Measurements from ENCODE around the gene SHISAL1.

The SHISAL1 gene

DNA sequence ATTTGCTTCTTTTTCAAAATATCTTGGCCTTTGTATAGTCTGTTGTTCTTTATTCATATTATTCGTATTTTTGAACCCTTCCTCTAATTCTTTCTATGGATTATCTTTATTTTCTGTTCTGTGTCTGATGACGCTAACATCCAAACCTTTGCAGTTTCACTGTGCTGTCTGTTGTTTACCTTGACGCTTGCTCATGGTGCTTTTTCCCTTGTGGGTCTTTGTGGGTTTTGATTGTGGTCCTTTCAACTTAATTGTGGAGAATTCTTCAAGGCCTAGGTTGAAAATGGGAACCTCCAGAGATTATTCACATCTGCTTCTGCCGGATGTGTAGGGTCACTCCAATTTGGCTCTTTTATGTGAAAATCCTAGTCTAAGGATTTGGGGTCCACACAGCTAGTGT is 97.5 kb downstream of the SHISAL1 start:
- ATAC-seq: no peak
- TF ChIP-seq, protein P1, sequence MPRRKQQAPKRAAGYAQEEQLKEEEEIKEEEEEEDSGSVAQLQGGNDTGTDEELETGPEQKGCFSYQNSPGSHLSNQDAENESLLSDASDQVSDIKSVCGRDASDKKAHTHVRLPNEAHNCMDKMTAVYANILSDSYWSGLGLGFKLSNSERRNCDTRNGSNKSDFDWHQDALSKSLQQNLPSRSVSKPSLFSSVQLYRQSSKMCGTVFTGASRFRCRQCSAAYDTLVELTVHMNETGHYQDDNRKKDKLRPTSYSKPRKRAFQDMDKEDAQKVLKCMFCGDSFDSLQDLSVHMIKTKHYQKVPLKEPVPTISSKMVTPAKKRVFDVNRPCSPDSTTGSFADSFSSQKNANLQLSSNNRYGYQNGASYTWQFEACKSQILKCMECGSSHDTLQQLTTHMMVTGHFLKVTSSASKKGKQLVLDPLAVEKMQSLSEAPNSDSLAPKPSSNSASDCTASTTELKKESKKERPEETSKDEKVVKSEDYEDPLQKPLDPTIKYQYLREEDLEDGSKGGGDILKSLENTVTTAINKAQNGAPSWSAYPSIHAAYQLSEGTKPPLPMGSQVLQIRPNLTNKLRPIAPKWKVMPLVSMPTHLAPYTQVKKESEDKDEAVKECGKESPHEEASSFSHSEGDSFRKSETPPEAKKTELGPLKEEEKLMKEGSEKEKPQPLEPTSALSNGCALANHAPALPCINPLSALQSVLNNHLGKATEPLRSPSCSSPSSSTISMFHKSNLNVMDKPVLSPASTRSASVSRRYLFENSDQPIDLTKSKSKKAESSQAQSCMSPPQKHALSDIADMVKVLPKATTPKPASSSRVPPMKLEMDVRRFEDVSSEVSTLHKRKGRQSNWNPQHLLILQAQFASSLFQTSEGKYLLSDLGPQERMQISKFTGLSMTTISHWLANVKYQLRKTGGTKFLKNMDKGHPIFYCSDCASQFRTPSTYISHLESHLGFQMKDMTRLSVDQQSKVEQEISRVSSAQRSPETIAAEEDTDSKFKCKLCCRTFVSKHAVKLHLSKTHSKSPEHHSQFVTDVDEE (CRISPR knock-in tag; IDR thresholded peaks at IDR 0.05): no peak
- TF ChIP-seq RARB (CRISPR knock-in tag; IDR thresholded peaks at IDR 0.05) (no peak), TCF4 (CRISPR knock-in tag; IDR thresholded peaks at IDR 0.05; ENCODE audit: borderline replicate concordance) (no peak), SNAI2 (CRISPR knock-in tag; IDR thresholded peaks at IDR 0.05) (no peak), ARNTL (CRISPR knock-in tag; IDR thresholded peaks at IDR 0.05; ENCODE audit: borderline replicate concordance, low read depth) (no peak), ZNF565 (CRISPR knock-in tag; conservative IDR thresholded peaks at IDR 0.05; ENCODE audit: low read depth) (no peak), ZNF70 (CRISPR knock-in tag; IDR thresholded peaks at IDR 0.05) (no peak), ZFP30 (CRISPR knock-in tag; IDR thresholded peaks at IDR 0.05) (no peak), TOX (CRISPR knock-in tag; IDR thresholded peaks at IDR 0.05; ENCODE audit: borderline replicate concordance) (no peak), ESRRG (CRISPR knock-in tag; IDR thresholded peaks at IDR 0.05) (no peak), PPARA (CRISPR knock-in tag; IDR thresholded peaks at IDR 0.05; ENCODE audit: borderline replicate concordance) (no peak), ZFP3 (CRISPR knock-in tag; IDR thresholded peaks at IDR 0.05) (no peak), ZNF8 (CRISPR knock-in tag; IDR thresholded peaks at IDR 0.05) (no peak)
- TF ChIP-seq, protein P2, sequence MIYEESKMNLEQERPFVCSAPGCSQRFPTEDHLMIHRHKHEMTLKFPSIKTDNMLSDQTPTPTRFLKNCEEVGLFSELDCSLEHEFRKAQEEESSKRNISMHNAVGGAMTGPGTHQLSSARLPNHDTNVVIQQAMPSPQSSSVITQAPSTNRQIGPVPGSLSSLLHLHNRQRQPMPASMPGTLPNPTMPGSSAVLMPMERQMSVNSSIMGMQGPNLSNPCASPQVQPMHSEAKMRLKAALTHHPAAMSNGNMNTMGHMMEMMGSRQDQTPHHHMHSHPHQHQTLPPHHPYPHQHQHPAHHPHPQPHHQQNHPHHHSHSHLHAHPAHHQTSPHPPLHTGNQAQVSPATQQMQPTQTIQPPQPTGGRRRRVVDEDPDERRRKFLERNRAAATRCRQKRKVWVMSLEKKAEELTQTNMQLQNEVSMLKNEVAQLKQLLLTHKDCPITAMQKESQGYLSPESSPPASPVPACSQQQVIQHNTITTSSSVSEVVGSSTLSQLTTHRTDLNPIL (CRISPR knock-in tag; IDR thresholded peaks at IDR 0.05; ENCODE audit: low read depth): no peak
- TF ChIP-seq, protein P3, sequence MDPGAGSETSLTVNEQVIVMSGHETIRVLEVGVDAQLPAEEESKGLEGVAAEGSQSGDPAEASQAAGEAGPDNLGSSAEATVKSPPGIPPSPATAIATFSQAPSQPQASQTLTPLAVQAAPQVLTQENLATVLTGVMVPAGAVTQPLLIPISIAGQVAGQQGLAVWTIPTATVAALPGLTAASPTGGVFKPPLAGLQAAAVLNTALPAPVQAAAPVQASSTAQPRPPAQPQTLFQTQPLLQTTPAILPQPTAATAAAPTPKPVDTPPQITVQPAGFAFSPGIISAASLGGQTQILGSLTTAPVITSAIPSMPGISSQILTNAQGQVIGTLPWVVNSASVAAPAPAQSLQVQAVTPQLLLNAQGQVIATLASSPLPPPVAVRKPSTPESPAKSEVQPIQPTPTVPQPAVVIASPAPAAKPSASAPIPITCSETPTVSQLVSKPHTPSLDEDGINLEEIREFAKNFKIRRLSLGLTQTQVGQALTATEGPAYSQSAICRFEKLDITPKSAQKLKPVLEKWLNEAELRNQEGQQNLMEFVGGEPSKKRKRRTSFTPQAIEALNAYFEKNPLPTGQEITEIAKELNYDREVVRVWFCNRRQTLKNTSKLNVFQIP (CRISPR knock-in tag; IDR thresholded peaks at IDR 0.05; ENCODE audit: borderline replicate concordance, low read depth): no peak
- TF ChIP-seq, protein P4, sequence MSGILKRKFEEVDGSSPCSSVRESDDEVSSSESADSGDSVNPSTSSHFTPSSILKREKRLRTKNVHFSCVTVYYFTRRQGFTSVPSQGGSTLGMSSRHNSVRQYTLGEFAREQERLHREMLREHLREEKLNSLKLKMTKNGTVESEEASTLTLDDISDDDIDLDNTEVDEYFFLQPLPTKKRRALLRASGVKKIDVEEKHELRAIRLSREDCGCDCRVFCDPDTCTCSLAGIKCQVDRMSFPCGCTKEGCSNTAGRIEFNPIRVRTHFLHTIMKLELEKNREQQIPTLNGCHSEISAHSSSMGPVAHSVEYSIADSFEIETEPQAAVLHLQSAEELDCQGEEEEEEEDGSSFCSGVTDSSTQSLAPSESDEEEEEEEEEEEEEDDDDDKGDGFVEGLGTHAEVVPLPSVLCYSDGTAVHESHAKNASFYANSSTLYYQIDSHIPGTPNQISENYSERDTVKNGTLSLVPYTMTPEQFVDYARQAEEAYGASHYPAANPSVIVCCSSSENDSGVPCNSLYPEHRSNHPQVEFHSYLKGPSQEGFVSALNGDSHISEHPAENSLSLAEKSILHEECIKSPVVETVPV (CRISPR knock-in tag; IDR thresholded peaks at IDR 0.05): no peak
- TF ChIP-seq, protein P5, sequence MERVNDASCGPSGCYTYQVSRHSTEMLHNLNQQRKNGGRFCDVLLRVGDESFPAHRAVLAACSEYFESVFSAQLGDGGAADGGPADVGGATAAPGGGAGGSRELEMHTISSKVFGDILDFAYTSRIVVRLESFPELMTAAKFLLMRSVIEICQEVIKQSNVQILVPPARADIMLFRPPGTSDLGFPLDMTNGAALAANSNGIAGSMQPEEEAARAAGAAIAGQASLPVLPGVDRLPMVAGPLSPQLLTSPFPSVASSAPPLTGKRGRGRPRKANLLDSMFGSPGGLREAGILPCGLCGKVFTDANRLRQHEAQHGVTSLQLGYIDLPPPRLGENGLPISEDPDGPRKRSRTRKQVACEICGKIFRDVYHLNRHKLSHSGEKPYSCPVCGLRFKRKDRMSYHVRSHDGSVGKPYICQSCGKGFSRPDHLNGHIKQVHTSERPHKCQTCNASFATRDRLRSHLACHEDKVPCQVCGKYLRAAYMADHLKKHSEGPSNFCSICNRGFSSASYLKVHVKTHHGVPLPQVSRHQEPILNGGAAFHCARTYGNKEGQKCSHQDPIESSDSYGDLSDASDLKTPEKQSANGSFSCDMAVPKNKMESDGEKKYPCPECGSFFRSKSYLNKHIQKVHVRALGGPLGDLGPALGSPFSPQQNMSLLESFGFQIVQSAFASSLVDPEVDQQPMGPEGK (CRISPR knock-in tag; IDR thresholded peaks at IDR 0.05; ENCODE audit: borderline replicate concordance): no peak

DNA sequence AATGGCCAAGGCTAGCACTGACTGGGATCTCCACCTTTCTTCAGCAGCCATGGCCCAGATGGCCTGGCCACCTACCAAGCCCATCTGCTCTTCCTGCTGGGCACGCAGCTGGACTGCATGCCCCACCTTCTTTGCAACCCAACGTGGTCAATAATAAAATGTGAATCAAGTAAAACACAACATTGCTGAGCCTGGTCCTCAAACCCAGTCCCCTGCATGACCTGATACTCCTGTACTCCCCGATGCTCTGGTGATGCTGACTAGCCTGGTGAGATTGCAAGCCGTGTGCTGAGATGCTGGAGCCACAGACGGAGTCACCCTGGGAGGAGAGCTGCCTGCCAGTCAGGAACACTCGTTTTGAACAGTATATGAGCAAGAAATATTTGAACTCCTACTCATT is 98.0 kb downstream of the SHISAL1 start:
- no peak for ATAC-seq
- TF ChIP-seq ISL1 (CRISPR knock-in tag; IDR thresholded peaks at IDR 0.05) (no peak), ARNTL (CRISPR knock-in tag; IDR thresholded peaks at IDR 0.05; ENCODE audit: borderline replicate concordance, low read depth) (no peak), GLIS3 (CRISPR knock-in tag; IDR thresholded peaks at IDR 0.05) (no peak), ZFP3 (CRISPR knock-in tag; IDR thresholded peaks at IDR 0.05) (no peak), RARB (CRISPR knock-in tag; IDR thresholded peaks at IDR 0.05) (no peak), CSDC2 (CRISPR knock-in tag; IDR thresholded peaks at IDR 0.05) (no peak), ZC3H10 (CRISPR knock-in tag; IDR thresholded peaks at IDR 0.05) (no peak), ZNF70 (CRISPR knock-in tag; IDR thresholded peaks at IDR 0.05) (no peak), SNAI2 (CRISPR knock-in tag; IDR thresholded peaks at IDR 0.05) (no peak), ZFP30 (CRISPR knock-in tag; IDR thresholded peaks at IDR 0.05) (no peak), ESRRG (CRISPR knock-in tag; IDR thresholded peaks at IDR 0.05) (no peak), OSR1 (CRISPR knock-in tag; IDR thresholded peaks at IDR 0.05) (no peak)
- TF ChIP-seq, protein P5 (CRISPR knock-in tag; IDR thresholded peaks at IDR 0.05; ENCODE audit: borderline replicate concordance): no peak
- TF ChIP-seq, protein P1 (CRISPR knock-in tag; IDR thresholded peaks at IDR 0.05): no peak
